Measurements from ENCODE around the gene TMEM176B. TPM values are rescaled to one million over a fixed set of nuclear protein-coding genes. Genes with fewer than 3 reads are reported as not detected.

TMEM176B gene
- polyA plus RNA-seq, 1 experiment, result not detected

DNA sequence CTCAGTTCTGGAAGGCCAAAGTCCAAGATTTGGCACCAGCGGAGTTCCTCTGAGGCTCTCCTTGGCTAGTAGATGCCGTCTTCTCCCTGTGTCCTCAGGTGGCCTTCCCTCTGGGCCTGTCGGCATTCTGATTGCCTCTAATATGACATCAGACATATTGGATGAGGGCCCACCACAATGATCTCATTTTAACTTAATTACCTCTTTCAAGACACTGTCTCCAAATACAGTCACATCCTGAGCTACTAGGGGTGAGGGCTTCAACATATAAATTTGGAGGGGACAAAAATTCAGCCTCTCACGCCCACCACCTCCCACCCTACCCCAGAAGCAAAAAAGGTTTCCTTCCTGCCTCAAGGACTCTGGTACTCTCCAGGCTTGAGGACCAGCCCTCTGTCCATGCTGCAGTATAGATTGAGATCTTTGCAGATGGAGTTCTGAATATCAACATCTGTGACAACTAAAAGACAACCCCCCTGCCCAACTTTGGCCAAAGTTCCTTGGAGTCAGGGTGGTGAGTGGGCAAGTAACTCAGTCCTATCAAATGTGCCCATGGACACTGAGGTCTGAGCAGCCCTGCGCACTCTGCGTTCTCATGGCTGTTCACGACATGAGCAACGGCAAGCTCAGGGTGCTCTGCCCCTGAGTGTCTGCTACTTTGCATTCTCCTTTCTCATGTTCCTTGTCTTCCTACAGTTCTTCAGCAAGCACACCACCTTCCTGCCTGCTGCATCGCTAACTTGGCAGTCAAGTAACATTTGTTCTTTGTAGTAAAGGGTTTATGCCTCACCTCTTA, 11.5 kb downstream of the TMEM176B start:
- H3K36me3 ChIP-seq (ENCODE audit: control insufficient read depth, insufficient read depth, low read length), result no peaks in the 10 kb centered on the region
- H3K27me3 ChIP-seq (ENCODE audit: control insufficient read depth, insufficient read depth, low read length), result no peaks in the 10 kb centered on the region
- TF ChIP-seq, protein P1, sequence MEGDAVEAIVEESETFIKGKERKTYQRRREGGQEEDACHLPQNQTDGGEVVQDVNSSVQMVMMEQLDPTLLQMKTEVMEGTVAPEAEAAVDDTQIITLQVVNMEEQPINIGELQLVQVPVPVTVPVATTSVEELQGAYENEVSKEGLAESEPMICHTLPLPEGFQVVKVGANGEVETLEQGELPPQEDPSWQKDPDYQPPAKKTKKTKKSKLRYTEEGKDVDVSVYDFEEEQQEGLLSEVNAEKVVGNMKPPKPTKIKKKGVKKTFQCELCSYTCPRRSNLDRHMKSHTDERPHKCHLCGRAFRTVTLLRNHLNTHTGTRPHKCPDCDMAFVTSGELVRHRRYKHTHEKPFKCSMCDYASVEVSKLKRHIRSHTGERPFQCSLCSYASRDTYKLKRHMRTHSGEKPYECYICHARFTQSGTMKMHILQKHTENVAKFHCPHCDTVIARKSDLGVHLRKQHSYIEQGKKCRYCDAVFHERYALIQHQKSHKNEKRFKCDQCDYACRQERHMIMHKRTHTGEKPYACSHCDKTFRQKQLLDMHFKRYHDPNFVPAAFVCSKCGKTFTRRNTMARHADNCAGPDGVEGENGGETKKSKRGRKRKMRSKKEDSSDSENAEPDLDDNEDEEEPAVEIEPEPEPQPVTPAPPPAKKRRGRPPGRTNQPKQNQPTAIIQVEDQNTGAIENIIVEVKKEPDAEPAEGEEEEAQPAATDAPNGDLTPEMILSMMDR (IDR thresholded peaks at IDR 0.05; ENCODE audit: insufficient read depth, low read depth, low read length), result no peak
- ChIA-PET CTCF (interaction anchor here (1.2 to 1.7 kb wide), 2 partner anchors 8 to 10 kb away, joined by 6 to 7 read pairs; no protein-coding TSS in a partner anchor), POLR2A (no interaction called here)
- no peak for DNase-seq (ENCODE audit: low read depth)
- H3K4me3 ChIP-seq (ENCODE audit: low read depth, low read length), result no peak overlapping the region

DNA sequence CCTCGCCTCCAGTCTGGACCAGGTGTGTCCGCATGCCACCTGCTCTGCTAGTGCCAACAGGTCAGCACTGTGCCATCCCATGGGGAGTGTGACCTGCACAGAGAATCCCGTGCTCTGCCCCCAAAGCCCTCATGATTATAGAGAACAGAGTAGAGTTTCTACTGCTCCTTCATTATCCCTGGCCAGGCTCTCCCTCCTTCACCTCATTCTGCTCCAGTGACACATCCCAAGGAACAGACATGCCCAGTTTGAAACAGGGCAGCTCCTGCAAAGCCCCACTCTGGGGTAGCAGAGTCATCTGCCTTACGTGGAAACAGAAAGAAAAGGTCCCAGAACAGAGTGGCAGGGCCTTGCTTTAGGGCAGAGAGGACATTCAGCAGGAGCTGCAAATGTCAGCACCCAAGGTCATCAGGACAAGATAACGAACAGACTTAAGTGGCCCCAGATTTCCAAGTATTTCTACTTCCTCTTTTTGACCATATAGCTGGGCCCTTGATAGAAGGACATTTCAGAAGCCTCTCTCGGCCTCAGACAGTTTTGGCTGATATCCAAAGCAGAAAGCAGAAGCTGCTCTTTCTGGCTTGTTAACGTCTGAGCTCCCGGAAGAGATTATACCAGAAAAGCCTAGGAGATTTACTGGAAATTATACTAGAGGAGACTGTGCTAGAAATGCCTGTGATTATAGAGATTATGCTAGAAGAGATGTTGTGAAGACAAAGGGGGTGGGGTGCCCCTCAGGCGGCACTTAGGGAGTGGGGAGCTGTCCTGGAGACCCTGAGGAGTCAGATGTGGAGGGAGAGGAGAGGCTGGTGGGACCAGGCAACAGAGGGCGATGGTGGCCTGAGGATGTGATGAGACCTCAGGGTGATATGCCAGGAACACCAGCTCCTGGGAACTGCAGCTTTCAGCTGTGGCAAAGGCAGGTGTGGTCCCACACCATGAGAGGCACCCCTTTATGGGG, 12.6 kb downstream of the TMEM176B start:
- CTCF ChIA-PET, result interaction anchor here (0.9 to 1.2 kb wide), 2 partner anchors 9 to 23 kb away, joined by 3 to 7 read pairs; no protein-coding TSS in a partner anchor
- DNase-seq (ENCODE audit: low read depth), result no peak

DNA sequence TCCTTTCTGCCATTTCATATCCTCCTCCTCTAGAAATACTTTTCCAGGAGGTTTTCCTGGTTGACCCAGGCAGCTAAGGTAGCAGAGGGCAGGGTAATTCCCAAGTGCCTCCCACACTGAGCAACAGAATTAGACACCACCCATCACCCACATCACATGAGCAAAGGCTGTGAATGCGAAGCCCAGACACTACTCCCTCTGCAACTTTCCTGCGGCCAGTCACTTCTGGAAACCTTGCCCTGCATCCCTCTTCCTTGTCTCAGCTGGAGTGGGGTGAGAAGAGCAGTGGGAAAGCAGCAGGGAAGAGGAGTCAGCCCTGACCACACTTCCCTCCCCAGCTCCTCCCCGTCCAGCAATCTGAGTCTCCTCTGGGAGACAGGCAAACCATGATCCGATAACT, 15.2 kb downstream of the TMEM176B start:
- Histone ChIP-seq H3K4me3 (ENCODE audit: low read depth, low read length) (no peak overlapping the region), H3K27me3 (ENCODE audit: control insufficient read depth, insufficient read depth, low read length) (no peaks in the 10 kb centered on the region), H3K36me3 (ENCODE audit: control insufficient read depth, insufficient read depth, low read length) (no peaks in the 10 kb centered on the region)
- CTCF ChIA-PET, result no interaction called here
- POLR2A ChIA-PET, result no interaction called here
- TF ChIP-seq, protein P1 (IDR thresholded peaks at IDR 0.05; ENCODE audit: insufficient read depth, low read depth, low read length), result no peak
- DNase-seq (ENCODE audit: low read depth), result no peak

More for the DNA sequence above, 12.6 kb downstream of the TMEM176B start:
- POLR2A ChIA-PET, result no interaction called here
- Histone ChIP-seq H3K27me3 (ENCODE audit: control insufficient read depth, insufficient read depth, low read length) (no peaks in the 10 kb centered on the region), H3K36me3 (ENCODE audit: control insufficient read depth, insufficient read depth, low read length) (no peaks in the 10 kb centered on the region), H3K4me3 (ENCODE audit: low read depth, low read length) (no peak overlapping the region)
- TF ChIP-seq, protein P1 (IDR thresholded peaks at IDR 0.05; ENCODE audit: insufficient read depth, low read depth, low read length), result no peak

- POLR2A ChIA-PET, result no interaction called here
- Histone ChIP-seq H3K36me3 (ENCODE audit: control insufficient read depth, insufficient read depth, low read length) (no peaks in the 10 kb centered on the region), H3K27me3 (ENCODE audit: control insufficient read depth, insufficient read depth, low read length) (no peaks in the 10 kb centered on the region), H3K4me3 (ENCODE audit: low read depth, low read length) (no peak overlapping the region)
- no peak for DNase-seq (ENCODE audit: low read depth)
- CTCF ChIA-PET, result no interaction called here
- TF ChIP-seq, protein P1 (IDR thresholded peaks at IDR 0.05; ENCODE audit: insufficient read depth, low read depth, low read length), result no peak
Observed at GRCh38 chr7:150784120-150784736, 15.9 kb downstream of the TMEM176B start.
